Osteoblast (primary cell): ENCODE results near the gene GIPC2. TPM values are rescaled to one million over a fixed set of nuclear protein-coding genes. Genes with fewer than 3 reads are reported as not detected.

Source experiments
- DNase-seq: peaks from one replicate; pipeline ENCODE4 v3.0.0; 2011; ENCODE audit warnings: low spot score, mixed read lengths; ENCODE audit not compliant: insufficient read length; ENCODE audit errors: missing footprints
- H2AFZ ChIP-seq: 2 replicates; pipeline ENCODE4 v1.6.0; 2011; ENCODE audit warnings: mild to moderate bottlenecking, low read length
- H3K27ac ChIP-seq: 2 replicates; pipeline ENCODE4 v1.5.1; 2011; ENCODE audit warnings: mild to moderate bottlenecking, low read depth, low read length, moderate library complexity
- H3K27me3 ChIP-seq: 2 replicates; pipeline ENCODE4 v1.6.0; 2012; ENCODE audit warnings: mild to moderate bottlenecking, control low read depth, inconsistent platforms, low read length, moderate library complexity; ENCODE audit not compliant: insufficient read depth
- H3K36me3 ChIP-seq: 2 replicates; pipeline ENCODE4 v1.5.1; 2011; ENCODE audit warnings: mild to moderate bottlenecking, low read length, control low read depth, moderate library complexity; ENCODE audit not compliant: insufficient read depth
- H3K4me1 ChIP-seq: 2 replicates; pipeline ENCODE4 v1.5.1; 2011; ENCODE audit warnings: mild to moderate bottlenecking, low read length, control low read depth, moderate library complexity; ENCODE audit not compliant: insufficient read depth
- H3K4me2 ChIP-seq: 2 replicates; pipeline ENCODE4 v1.6.0; 2011; ENCODE audit warnings: mild to moderate bottlenecking, low read length; ENCODE audit not compliant: insufficient read depth
- H3K4me3 ChIP-seq: fragments of 200-600 bp; sonication (generic); 3 replicates; pipeline ENCODE4 v1.5.1; 2012; ENCODE audit warnings: mild to moderate bottlenecking, low read length, inconsistent platforms; ENCODE audit not compliant: insufficient read depth
- H3K79me2 ChIP-seq: 2 replicates; pipeline ENCODE4 v1.6.0; 2012; ENCODE audit warnings: mild to moderate bottlenecking, low read length, control low read depth, inconsistent platforms; ENCODE audit not compliant: insufficient read depth
- H3K9me3 ChIP-seq: 2 replicates; pipeline ENCODE4 v1.5.1; 2011; ENCODE audit warnings: low read depth, low read length, control low read depth
- H4K20me1 ChIP-seq: 2 replicates; pipeline ENCODE4 v1.6.0; 2012; ENCODE audit warnings: mild to moderate bottlenecking, low read length, control low read depth; ENCODE audit not compliant: insufficient read depth
- CTCF ChIP-seq: IDR thresholded peaks from 2 replicates; pipeline ENCODE4 v1.5.1; 2011; ENCODE audit warnings: mild to moderate bottlenecking, low read depth, low read length, moderate library complexity; ENCODE audit errors: extremely low read depth
- total RNA-seq: library from RNA; depleted of rRNA; stranded (reverse); fragments of >200 nt; gene quantifications from 2 replicates; pipeline ENCODE4 v1.2.3, GENCODE V29; 2012

The GIPC2 gene
- total RNA-seq, 1 donor, result 0.36 TPM

GRCh38 chr1:78086697-78087096 is 40.9 kb downstream of the GIPC2 start:
- Histone ChIP-seq H3K79me2 (no peaks in the 10 kb centered on the region), H4K20me1 (no peaks in the 10 kb centered on the region), H3K4me1 (peaks cover 20% of the 10 kb centered on the region), H3K4me2 (no peak overlapping the region), H3K36me3 (no peaks in the 10 kb centered on the region), H3K9me3 (no peaks in the 10 kb centered on the region), H3K27me3 (no peaks in the 10 kb centered on the region), H3K4me3 (no peak overlapping the region), H2AFZ (no peak overlapping the region), H3K27ac (no peak overlapping the region)
- TF ChIP-seq CTCF, result no peak
- DNase-seq, result no peak

DNA sequence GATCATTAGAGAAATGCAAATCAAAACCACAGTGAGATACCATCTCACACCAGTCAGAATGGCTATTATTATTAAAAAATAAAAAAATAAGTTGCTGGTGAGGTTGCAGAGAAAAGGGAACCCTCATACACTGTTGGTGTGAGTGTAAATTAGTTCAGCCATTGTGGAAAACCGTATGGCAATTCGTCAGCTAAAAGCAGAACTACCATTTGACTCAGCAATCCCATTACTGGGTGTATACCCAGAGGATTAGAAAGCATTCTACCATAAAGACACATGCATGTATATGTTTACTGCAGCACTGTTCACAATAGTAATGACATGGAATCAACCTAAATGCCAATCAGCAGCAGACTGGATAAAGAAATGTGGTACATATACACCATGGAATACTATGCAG is 42.2 kb downstream of the GIPC2 start:
- no peaks in the 10 kb centered on the region for H4K20me1 ChIP-seq
- no peak overlapping the region for H2AFZ ChIP-seq
- H3K4me1 ChIP-seq, result peaks cover 9% of the 10 kb centered on the region
- H3K4me2 ChIP-seq, result no peak overlapping the region
- no peaks in the 10 kb centered on the region for H3K27me3 ChIP-seq
- no peaks in the 10 kb centered on the region for H3K79me2 ChIP-seq
- DNase-seq, result no peak
- no peak overlapping the region for H3K27ac ChIP-seq
- no peak for TF ChIP-seq CTCF
- no peak overlapping the region for H3K4me3 ChIP-seq
- no peaks in the 10 kb centered on the region for H3K36me3 ChIP-seq
- H3K9me3 ChIP-seq, result no peaks in the 10 kb centered on the region

DNA sequence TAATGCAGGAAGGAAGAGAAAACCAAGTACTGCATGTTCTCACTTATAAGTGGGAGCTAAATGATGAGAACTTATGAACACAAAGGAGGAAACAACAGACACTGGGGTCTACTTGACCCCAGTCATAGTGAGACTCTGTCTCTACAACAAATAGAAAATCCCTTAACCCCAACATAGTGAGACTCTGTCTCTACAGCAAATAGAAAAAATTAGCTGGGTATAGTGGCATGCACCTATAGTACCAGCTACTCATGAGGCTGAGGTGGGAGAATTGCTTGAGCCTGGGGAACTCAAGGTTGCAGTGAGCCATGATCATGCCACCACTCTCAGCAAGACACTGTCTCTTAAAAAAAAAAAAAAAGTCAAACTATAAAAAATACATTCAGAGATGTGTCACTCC is 42.7 kb downstream of the GIPC2 start:
- no peak overlapping the region for H2AFZ ChIP-seq

GRCh38 chr1:78089010-78089409 is 43.2 kb downstream of the GIPC2 start:
- TF ChIP-seq CTCF, result no peak
- Histone ChIP-seq H3K27me3 (no peaks in the 10 kb centered on the region), H2AFZ (no peak overlapping the region), H3K4me2 (no peak overlapping the region), H3K4me3 (no peak overlapping the region), H4K20me1 (no peaks in the 10 kb centered on the region), H3K9me3 (no peaks in the 10 kb centered on the region), H3K27ac (no peak overlapping the region), H3K36me3 (no peaks in the 10 kb centered on the region), H3K4me1 (peaks cover 8% of the 10 kb centered on the region), H3K79me2 (no peaks in the 10 kb centered on the region)
- DNase-seq, result no peak

More for the DNA sequence above, 42.7 kb downstream of the GIPC2 start:
- DNase-seq, result no peak
- H3K36me3 ChIP-seq, result no peaks in the 10 kb centered on the region
- H3K4me2 ChIP-seq, result no peak overlapping the region
- H3K27me3 ChIP-seq, result no peaks in the 10 kb centered on the region
- H3K4me1 ChIP-seq, result peaks cover 8% of the 10 kb centered on the region
- no peak overlapping the region for H3K4me3 ChIP-seq
- TF ChIP-seq CTCF, result no peak
- no peak overlapping the region for H3K27ac ChIP-seq
- H4K20me1 ChIP-seq, result no peaks in the 10 kb centered on the region
- H3K79me2 ChIP-seq, result no peaks in the 10 kb centered on the region
- no peaks in the 10 kb centered on the region for H3K9me3 ChIP-seq
